IPS-NIHi11 (cell line): Measurements from ENCODE around the gene FGFRL1.

Experiments
- DNase-seq: peaks from one replicate; pipeline ENCODE4 v3.0.0; 2012; ENCODE audit warnings: mixed read lengths, low spot score

The FGFRL1 gene

GRCh38 chr4:1011022-1011665 is at the start of gene FGFRL1:
Gene FGFRL1 (plus strand): TSS chr4:1011626. CDS start chr4:1012486, 860 bp downstream.
- peak; percentile 93 for DNase-seq

- no peak for DNase-seq
Measured at GRCh38 chr4:962231-963208, 48.9 kb upstream of the FGFRL1 start.

GRCh38 chr4:963276-964225 is 47.9 kb upstream of the FGFRL1 start:
- no peak for DNase-seq

- DNase-seq = no peak
Measured at GRCh38 chr4:964346-965025, 46.9 kb upstream of the FGFRL1 start.

GRCh38 chr4:965048-965765 is 46.2 kb upstream of the FGFRL1 start:
- DNase-seq = no peak

- no peak for DNase-seq
Measured at GRCh38 chr4:965766-966134, 45.7 kb upstream of the FGFRL1 start.

GRCh38 chr4:966266-967112 is 44.9 kb upstream of the FGFRL1 start:
- no peak for DNase-seq

GRCh38 chr4:967113-968104 is 44.0 kb upstream of the FGFRL1 start:
- DNase-seq = no peak

GRCh38 chr4:968221-968620 is 43.2 kb upstream of the FGFRL1 start:
- DNase-seq = no peak

- DNase-seq = no peak
Measured at GRCh38 chr4:968621-969394, 42.6 kb upstream of the FGFRL1 start.

GRCh38 chr4:970046-970745 is 41.2 kb upstream of the FGFRL1 start:
- no peak for DNase-seq

GRCh38 chr4:970854-971520 is 40.4 kb upstream of the FGFRL1 start:
- DNase-seq = no peak

- DNase-seq = no peak
Measured at GRCh38 chr4:971666-972500, 39.5 kb upstream of the FGFRL1 start.

- peak; percentile 65 for DNase-seq
Measured at GRCh38 chr4:972651-973424, 38.6 kb upstream of the FGFRL1 start.
